AG09319 (cell line): ENCODE data around the gene CEACAM20.
A peak's percentile ranks its signal among the peaks of the same experiment; 100 is the strongest.
"Not testable (repeated sequence)": the region's sequence is repeated elsewhere in the genome, so short reads cannot be mapped to it uniquely, and the experiment has no call there.

Source experiments
- DNase-seq: peaks from one replicate; pipeline ENCODE4 v3.0.0-alpha.2; 2010; ENCODE audit warnings: low read depth; ENCODE audit errors: extremely low read depth
- CTCF ChIP-seq: IDR thresholded peaks from 2 replicates; pipeline ENCODE4 v1.5.1; 2011; ENCODE audit warnings: low read depth, mild to moderate bottlenecking, inconsistent platforms, low read length, moderate library complexity

CEACAM20 gene

GRCh38 chr19:44557933-44558332 lies 28.5 kb upstream of the CEACAM20 start:
- no peak for DNase-seq
- TF ChIP-seq CTCF: no peak

DNA sequence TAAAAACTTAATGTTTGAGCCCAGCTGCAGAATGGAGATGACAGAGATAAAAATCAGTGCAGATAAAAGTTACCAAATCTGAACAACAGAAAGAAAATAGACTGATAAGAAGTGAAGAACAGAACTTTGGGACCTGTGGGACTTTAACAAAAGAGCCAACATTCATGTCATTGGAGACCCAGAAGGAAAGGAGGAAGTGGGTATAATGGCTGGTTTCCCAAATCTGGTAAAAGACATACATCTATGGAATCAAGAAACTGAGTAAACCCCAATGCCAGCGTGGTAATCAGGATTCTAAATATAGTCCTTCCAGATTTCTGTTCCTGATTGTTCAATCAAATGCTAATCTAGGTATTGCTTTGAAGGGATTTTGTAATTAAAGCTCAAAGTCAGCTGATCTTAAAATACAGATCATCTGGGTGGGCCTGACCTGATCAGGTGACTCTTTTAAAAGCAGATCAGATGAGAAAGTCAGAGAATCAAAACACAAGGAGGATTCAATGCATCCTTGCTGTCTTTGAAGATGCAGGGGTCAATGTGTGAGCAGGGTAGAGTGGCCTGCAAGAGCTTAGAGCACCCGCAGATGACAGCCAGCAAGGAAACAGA lies 25.3 kb upstream of the CEACAM20 start:
- DNase-seq: no peak
- no peak for TF ChIP-seq CTCF

- no peak for TF ChIP-seq CTCF
- no peak for DNase-seq
Observed at GRCh38 chr19:44553478-44554171, 24.1 kb upstream of the CEACAM20 start.

DNA sequence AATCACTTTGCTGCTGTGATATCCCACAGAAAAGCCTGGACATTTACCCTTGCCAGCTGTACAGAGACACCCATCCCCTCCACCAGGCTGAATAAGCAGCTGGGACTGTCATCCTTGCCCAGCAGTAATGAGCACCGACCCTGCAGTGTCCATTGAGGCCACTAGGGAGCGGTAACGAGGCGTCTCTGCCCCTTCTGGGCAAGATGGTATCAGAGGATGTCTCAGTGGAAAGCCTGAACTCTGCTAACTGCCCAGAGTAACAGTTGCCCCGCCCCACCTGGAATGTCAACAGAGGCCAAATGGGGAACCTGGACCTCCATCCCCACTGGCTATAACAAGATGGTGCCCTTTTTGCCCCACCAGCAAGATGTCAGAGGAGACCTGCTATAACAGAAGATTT lies 22.8 kb upstream of the CEACAM20 start:
- TF ChIP-seq CTCF: peak; percentile 37
- no peak for DNase-seq

- no peak for TF ChIP-seq CTCF
- DNase-seq: no peak
Observed at GRCh38 chr19:44551850-44552249, 22.4 kb upstream of the CEACAM20 start.

GRCh38 chr19:44550976-44551375 lies 21.5 kb upstream of the CEACAM20 start:
- not testable (repeated sequence) for DNase-seq

DNA sequence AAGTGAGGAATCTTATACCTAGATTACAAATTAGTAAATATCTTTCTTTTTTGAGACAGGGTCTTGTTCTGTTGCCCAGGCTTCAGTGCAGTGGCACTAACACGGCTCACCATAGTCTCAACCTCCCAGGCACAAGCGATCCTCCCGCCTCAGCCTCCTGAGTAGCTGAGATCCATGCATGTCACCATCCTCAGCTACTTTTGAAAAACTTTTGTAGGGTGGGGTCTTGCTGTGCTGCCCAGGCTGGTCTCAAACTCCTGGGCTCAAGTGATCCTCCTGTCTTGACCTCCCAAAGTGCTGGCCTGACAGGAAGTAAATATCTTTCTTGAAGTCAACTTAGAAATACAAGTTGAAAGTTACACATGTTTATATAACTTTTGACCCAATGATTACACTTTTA lies 20.0 kb upstream of the CEACAM20 start:
- DNase-seq: no peak
- no peak for TF ChIP-seq CTCF

- no peak for TF ChIP-seq CTCF
- DNase-seq: no peak
Observed at GRCh38 chr19:44548736-44549135, 19.3 kb upstream of the CEACAM20 start.
